ENCODE data around the gene ZNF335. TPM values are rescaled to one million over a fixed set of nuclear protein-coding genes. Genes with fewer than 3 reads are reported as not detected.
A peak's percentile ranks its signal among the peaks of the same experiment; 100 is the strongest.

Gene ZNF335
- total and polyA plus RNA-seq, 2 of the 13 experiments (the other 11 are each of a cell fraction or from before 2014, with no cell fraction given) = 9.7 to 13.7 TPM

GRCh38 chr20:45934586-45935415 lies 37.2 kb downstream of the ZNF335 start, which contains the start of gene PCIF1 (continued):
- TF ChIP-seq KIAA2018 (CRISPR knock-in tag; IDR thresholded peaks at IDR 0.05; ENCODE audit: borderline replicate concordance) (peak; percentile 68; the same call in 1 of the 2 replicates), ZNF644 (CRISPR knock-in tag; IDR thresholded peaks at IDR 0.05; ENCODE audit: low read depth) (no peak), ZKSCAN5 (CRISPR knock-in tag; IDR thresholded peaks at IDR 0.05) (peak; percentile 34; the same call in 1 of the 2 replicates), ZNF674 (CRISPR knock-in tag; IDR thresholded peaks at IDR 0.05; ENCODE audit: low read depth) (peak; percentile 87; the same call in 1 of the 2 replicates), POGZ (CRISPR knock-in tag; IDR thresholded peaks at IDR 0.05) (peak; percentile 85), FOXA3 (CRISPR knock-in tag; IDR thresholded peaks at IDR 0.05) (peak; percentile 61), CHD4 (IDR thresholded peaks at IDR 0.05; ENCODE audit: borderline replicate concordance, low read length) (no peak), RFXAP (CRISPR knock-in tag; IDR thresholded peaks at IDR 0.05; ENCODE audit: borderline replicate concordance) (peak; percentile 92; the same call in 1 of the 2 replicates), ZBTB38 (CRISPR knock-in tag; IDR thresholded peaks at IDR 0.05) (peak; percentile 87), ZFY (CRISPR knock-in tag; IDR thresholded peaks at IDR 0.05) (peak; percentile 87), ZNF17 (CRISPR knock-in tag; IDR thresholded peaks at IDR 0.05) (no peak), KLF11 (CRISPR knock-in tag; IDR thresholded peaks at IDR 0.05) (peak; percentile 92), POLR2G (IDR thresholded peaks at IDR 0.05; ENCODE audit: low read depth, low read length) (peak; percentile 95), RFX5 (IDR thresholded peaks at IDR 0.05; ENCODE audit: low read depth, low read length) (peak; percentile 59), ZNF20 (CRISPR knock-in tag; IDR thresholded peaks at IDR 0.05) (no peak), TERF1 (CRISPR knock-in tag; IDR thresholded peaks at IDR 0.05) (no peak), ZNF816 (CRISPR knock-in tag; IDR thresholded peaks at IDR 0.05; ENCODE audit: borderline replicate concordance) (peak; percentile 91), GLMP (CRISPR knock-in tag; IDR thresholded peaks at IDR 0.05; ENCODE audit: borderline replicate concordance) (no peak), KLF16 (CRISPR knock-in tag; IDR thresholded peaks at IDR 0.05) (peak; percentile 90 to 96), SRY (CRISPR knock-in tag; IDR thresholded peaks at IDR 0.05) (peak; percentile 97)

All from HepG2 (cell line).